ENCODE results near the gene LTB4R2.

- TF ChIP-seq POLR2AphosphoS5 (IDR thresholded peaks at IDR 0.05; ENCODE audit: borderline replicate concordance, low read depth, low read length) (no peak), EZH2 (IDR thresholded peaks at IDR 0.05) (no peak), FOXP2 (optimal IDR thresholded peaks at IDR 0.05; ENCODE audit: control extremely low read depth, extremely low read length, insufficient read depth) (no peak)
Measured at GRCh38 chr14:24337824-24338175, 27.9 kb downstream of the LTB4R2 start.
